Endodermal cell (in vitro differentiated cells): ENCODE results near the gene CAMK2B. TPM values are rescaled to one million over a fixed set of nuclear protein-coding genes. Genes with fewer than 3 reads are reported as not detected.

Experiments
- DNase-seq: peaks from one replicate; pipeline ENCODE4 v3.0.0-alpha.2; 2017
- H3K27ac ChIP-seq: 2 replicates; pipeline ENCODE4 v1.5.1; 2013; ENCODE audit warnings: mild to moderate bottlenecking, low read depth, low read length, moderate library complexity
- H3K27me3 ChIP-seq: 2 replicates; pipeline ENCODE4 v1.6.1; 2013; ENCODE audit warnings: mild to moderate bottlenecking, low read length, moderate library complexity; ENCODE audit not compliant: insufficient read depth, control insufficient read depth, poor library complexity, severe bottlenecking
- H3K36me3 ChIP-seq: 2 replicates; pipeline ENCODE4 v1.7.0; 2013; ENCODE audit warnings: mild to moderate bottlenecking, low read length, moderate library complexity; ENCODE audit not compliant: control insufficient read depth, insufficient read depth
- H3K4me1 ChIP-seq: one replicate; pipeline ENCODE4 v1.7.0; 2013; ENCODE audit warnings: low read length; ENCODE audit not compliant: control insufficient read depth, insufficient read depth
- H3K4me3 ChIP-seq: 2 replicates; pipeline ENCODE4 v1.5.1; 2013; ENCODE audit warnings: mild to moderate bottlenecking, low read length, moderate library complexity
- H3K9ac ChIP-seq: 2 replicates; pipeline ENCODE4 v1.6.1; 2013; ENCODE audit warnings: mild to moderate bottlenecking, low read length, moderate library complexity; ENCODE audit not compliant: poor library complexity, severe bottlenecking; ENCODE audit errors: extremely low read depth
- H3K9me3 ChIP-seq: 2 replicates; pipeline ENCODE4 v1.6.1; 2013; ENCODE audit warnings: mild to moderate bottlenecking, low read length, moderate library complexity; ENCODE audit not compliant: control insufficient read depth
- H3K27ac Mint-ChIP-seq: 2 replicates; pipeline ENCODE4 v1.8.0; 2020; ENCODE audit warnings: mixed read lengths
- H3K27me3 Mint-ChIP-seq: 2 replicates; pipeline ENCODE4 v1.8.0; 2021; ENCODE audit warnings: mild to moderate bottlenecking, mixed read lengths; ENCODE audit not compliant: insufficient read depth
- H3K36me3 Mint-ChIP-seq: 2 replicates; pipeline ENCODE4 v1.8.0; 2020; ENCODE audit warnings: low read depth, mixed read lengths
- H3K4me1 Mint-ChIP-seq: 2 replicates; pipeline ENCODE4 v1.8.0; 2020; ENCODE audit warnings: mixed read lengths
- H3K4me3 Mint-ChIP-seq: 2 replicates; pipeline ENCODE4 v1.8.0; 2020; ENCODE audit warnings: mild to moderate bottlenecking, moderate library complexity, mixed read lengths
- H3K9me3 Mint-ChIP-seq: 2 replicates; pipeline ENCODE4 v1.8.0; 2020; ENCODE audit warnings: mild to moderate bottlenecking, mixed read lengths
- WGBS, 2 experiments: methylation state at CpG; one replicate each; pipeline versions ENCODE4 v1.1.5 to v1.1.7; 2013; ENCODE audit warnings: missing lambda C conversion rate in 2 of 2, mixed read lengths in 1 of 2; ENCODE audit not compliant: insufficient coverage in 1 of 2, insufficient read length in 1 of 2; 5-methylcytosine and 5-hydroxymethylcytosine counted together
- total RNA-seq, 2 donors: library from RNA; stranded (reverse); fragmentation: NEBNext Ultra II Directional in 1 of 2; extraction: Animal tissue kit (Norgen Biotek cat#: 25700) in 1 of 2; gene quantifications; 2 replicates in 1 of 2; 3 replicates in 1 of 2; pipeline ENCODE4 v1.2.1, GENCODE V29; 2021
- TF ChIP-seq, protein P1 (sequence below): fragments of 200-600 bp; sonication (generic); conservative IDR thresholded peaks from 2 replicates; pipeline ENCODE4 v1.5.0; 2021; ENCODE audit warnings: antibody characterized with exemption, mild to moderate bottlenecking

Gene CAMK2B
- total RNA-seq, 2 donors from 2014 or later = 0.26 TPM; not detected in 1

DNA sequence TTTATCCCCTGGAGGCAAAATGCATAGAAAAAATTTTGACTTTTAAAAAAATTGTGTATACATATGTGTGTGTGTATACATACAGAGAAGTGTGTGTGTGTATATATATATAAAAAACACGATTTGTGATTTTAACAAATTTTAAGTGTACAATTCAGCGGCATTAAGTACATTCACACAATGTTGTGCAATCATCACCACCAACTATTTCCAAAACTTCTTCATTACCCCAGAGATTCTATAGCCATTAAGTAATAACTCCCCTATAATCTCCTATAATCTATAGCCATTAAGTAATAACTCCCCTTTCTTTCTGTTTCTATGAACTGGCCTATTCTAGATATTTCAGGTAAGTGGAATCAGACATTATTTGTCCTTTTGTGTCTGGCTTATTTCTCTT lies 20.7 kb upstream of the CAMK2B start:
- Mint-ChIP-seq H3K4me1 (no peaks in the 10 kb centered on the region), H3K36me3 (no peaks in the 10 kb centered on the region), H3K4me3 (no peak overlapping the region), H3K9me3 (peaks cover 7% of the 10 kb centered on the region), H3K27me3 (peaks cover 10% of the 10 kb centered on the region), H3K27ac (no peak overlapping the region)
- TF ChIP-seq, protein P1, sequence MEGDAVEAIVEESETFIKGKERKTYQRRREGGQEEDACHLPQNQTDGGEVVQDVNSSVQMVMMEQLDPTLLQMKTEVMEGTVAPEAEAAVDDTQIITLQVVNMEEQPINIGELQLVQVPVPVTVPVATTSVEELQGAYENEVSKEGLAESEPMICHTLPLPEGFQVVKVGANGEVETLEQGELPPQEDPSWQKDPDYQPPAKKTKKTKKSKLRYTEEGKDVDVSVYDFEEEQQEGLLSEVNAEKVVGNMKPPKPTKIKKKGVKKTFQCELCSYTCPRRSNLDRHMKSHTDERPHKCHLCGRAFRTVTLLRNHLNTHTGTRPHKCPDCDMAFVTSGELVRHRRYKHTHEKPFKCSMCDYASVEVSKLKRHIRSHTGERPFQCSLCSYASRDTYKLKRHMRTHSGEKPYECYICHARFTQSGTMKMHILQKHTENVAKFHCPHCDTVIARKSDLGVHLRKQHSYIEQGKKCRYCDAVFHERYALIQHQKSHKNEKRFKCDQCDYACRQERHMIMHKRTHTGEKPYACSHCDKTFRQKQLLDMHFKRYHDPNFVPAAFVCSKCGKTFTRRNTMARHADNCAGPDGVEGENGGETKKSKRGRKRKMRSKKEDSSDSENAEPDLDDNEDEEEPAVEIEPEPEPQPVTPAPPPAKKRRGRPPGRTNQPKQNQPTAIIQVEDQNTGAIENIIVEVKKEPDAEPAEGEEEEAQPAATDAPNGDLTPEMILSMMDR = no peak
- H3K27ac ChIP-seq = no peak overlapping the region
- no peaks in the 10 kb centered on the region for H3K9me3 ChIP-seq
- WGBS, 2 experiments = 86 to 100% methylated on average over 1 to 2 of the region's 2 CpGs
- no peaks in the 10 kb centered on the region for H3K36me3 ChIP-seq
- H3K9ac ChIP-seq = no peak overlapping the region
- peaks cover 23% of the 10 kb centered on the region for H3K27me3 ChIP-seq
- DNase-seq = no peak
- H3K4me1 ChIP-seq = no peaks in the 10 kb centered on the region
- H3K4me3 ChIP-seq = no peak overlapping the region

DNA sequence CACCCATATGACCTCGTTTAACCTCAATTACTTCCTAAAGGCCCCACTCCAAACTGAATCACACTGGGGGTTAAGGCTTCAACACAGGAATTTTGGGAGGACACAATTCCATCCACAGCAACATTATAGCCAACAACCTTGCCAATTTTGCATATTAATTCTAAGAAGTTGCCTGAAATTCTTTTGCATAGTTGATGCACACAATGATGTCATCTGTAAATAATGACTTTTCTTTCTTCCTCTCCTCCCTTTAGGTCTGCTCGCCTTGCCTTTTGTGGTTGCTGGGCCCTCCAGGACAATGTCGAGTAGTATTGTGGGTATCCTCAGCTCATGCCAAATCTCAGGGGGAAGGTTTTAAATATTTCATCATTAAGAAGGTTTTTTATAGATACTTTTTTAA lies 16.0 kb upstream of the CAMK2B start:
- no peak overlapping the region for H3K27ac ChIP-seq

DNA sequence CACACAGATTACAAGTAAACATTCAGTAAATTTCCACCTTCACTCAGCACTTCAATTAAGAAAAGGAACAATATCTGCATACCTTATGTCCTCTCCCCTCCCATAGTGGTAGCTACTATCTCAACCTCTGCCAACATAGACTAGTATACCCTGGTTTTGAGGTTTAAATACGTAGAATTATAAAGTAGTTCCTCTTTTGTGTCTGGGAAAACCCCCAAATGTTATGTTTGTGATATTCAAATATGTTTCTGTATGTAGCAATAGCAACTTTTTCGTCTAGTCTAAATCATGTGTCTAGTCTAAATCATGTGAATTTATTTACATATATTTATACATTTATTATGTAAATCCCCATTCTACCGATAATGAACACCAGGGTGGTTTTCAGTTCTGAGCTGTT lies 13.2 kb upstream of the CAMK2B start:
- WGBS, 2 experiments = 92% methylated on average over 2 of the region's 3 CpGs; no CpG with 5 or more reads in 1 of the 2 experiments

More for the DNA sequence above, 16.0 kb upstream of the CAMK2B start:
- Histone ChIP-seq H3K36me3 (no peaks in the 10 kb centered on the region), H3K9me3 (no peaks in the 10 kb centered on the region), H3K4me1 (no peaks in the 10 kb centered on the region), H3K27me3 (peaks cover 31% of the 10 kb centered on the region), H3K4me3 (no peak overlapping the region), H3K9ac (no peak overlapping the region)
- 96% methylated on average over 3 of the region's 3 CpGs; no CpG with 5 or more reads in 1 of the 2 experiments for WGBS, 2 experiments
- H3K27ac Mint-ChIP-seq = no peak overlapping the region
- peaks cover 15% of the 10 kb centered on the region for H3K27me3 Mint-ChIP-seq
- DNase-seq = no peak
- TF ChIP-seq, protein P1 = no peak
- H3K9me3 Mint-ChIP-seq = peaks cover 7% of the 10 kb centered on the region
- H3K4me3 Mint-ChIP-seq = no peak overlapping the region
- H3K4me1 Mint-ChIP-seq = no peaks in the 10 kb centered on the region
- H3K36me3 Mint-ChIP-seq = no peaks in the 10 kb centered on the region

More for the DNA sequence above, 13.2 kb upstream of the CAMK2B start:
- H3K27ac ChIP-seq = no peak overlapping the region
- no peaks in the 10 kb centered on the region for H3K9me3 ChIP-seq
- no peak overlapping the region for H3K4me3 ChIP-seq
- H3K9ac ChIP-seq = no peak overlapping the region
- H3K27me3 ChIP-seq = peaks cover 10% of the 10 kb centered on the region
- Mint-ChIP-seq H3K27ac (no peak overlapping the region), H3K36me3 (no peaks in the 10 kb centered on the region), H3K4me3 (no peak overlapping the region), H3K4me1 (no peaks in the 10 kb centered on the region), H3K9me3 (peaks cover 7% of the 10 kb centered on the region), H3K27me3 (peaks cover 5% of the 10 kb centered on the region)
- no peak for DNase-seq
- TF ChIP-seq, protein P1 = no peak
- H3K36me3 ChIP-seq = no peaks in the 10 kb centered on the region
- no peaks in the 10 kb centered on the region for H3K4me1 ChIP-seq
